ENCODE results near the gene CLIC3. TPM values are rescaled to one million over a fixed set of nuclear protein-coding genes. Genes with fewer than 3 reads are reported as not detected.

Gene CLIC3
- total RNA-seq, 1 donor from 2014 or later = not detected

- no peak for DNase-seq (ENCODE audit: low spot score, unreplicated experiment)
- peaks cover 2% of the 10 kb centered on the region for H3K4me1 Mint-ChIP-seq (ENCODE audit: low read depth)
- TF ChIP-seq CTCF (IDR thresholded peaks at IDR 0.05; ENCODE audit: unreplicated experiment) = no peak
- no peaks in the 10 kb centered on the region for H3K9me3 Mint-ChIP-seq (ENCODE audit: low read depth)
- H3K4me3 Mint-ChIP-seq (ENCODE audit: low read depth) = no peak overlapping the region
- H3K27me3 Mint-ChIP-seq = peaks cover 10% of the 10 kb centered on the region
- H3K36me3 Mint-ChIP-seq (ENCODE audit: insufficient read depth) = peaks cover 2% of the 10 kb centered on the region
- H3K27ac Mint-ChIP-seq = no peak overlapping the region
Observed at GRCh38 chr9:137042751-137043727, 46.7 kb upstream of the CLIC3 start.

- no peak for DNase-seq (ENCODE audit: low spot score, unreplicated experiment)
- H3K4me1 Mint-ChIP-seq (ENCODE audit: low read depth) = peaks cover 2% of the 10 kb centered on the region
- TF ChIP-seq CTCF (IDR thresholded peaks at IDR 0.05; ENCODE audit: unreplicated experiment) = no peak
- H3K9me3 Mint-ChIP-seq (ENCODE audit: low read depth) = no peaks in the 10 kb centered on the region
- H3K27me3 Mint-ChIP-seq = peaks cover 5% of the 10 kb centered on the region
- no peak overlapping the region for H3K27ac Mint-ChIP-seq
- no peak overlapping the region for H3K4me3 Mint-ChIP-seq (ENCODE audit: low read depth)
- H3K36me3 Mint-ChIP-seq (ENCODE audit: insufficient read depth) = peaks cover 2% of the 10 kb centered on the region
Observed at GRCh38 chr9:137041124-137041523, 44.8 kb upstream of the CLIC3 start.

GRCh38 chr9:137040568-137040967 is 44.2 kb upstream of the CLIC3 start:
- no peak overlapping the region for H3K27ac Mint-ChIP-seq
- DNase-seq (ENCODE audit: low spot score, unreplicated experiment) = no peak
- H3K4me1 Mint-ChIP-seq (ENCODE audit: low read depth) = peaks cover 2% of the 10 kb centered on the region
- peaks cover 2% of the 10 kb centered on the region for H3K36me3 Mint-ChIP-seq (ENCODE audit: insufficient read depth)
- peaks cover 5% of the 10 kb centered on the region for H3K27me3 Mint-ChIP-seq
- no peaks in the 10 kb centered on the region for H3K9me3 Mint-ChIP-seq (ENCODE audit: low read depth)
- no peak for TF ChIP-seq CTCF (IDR thresholded peaks at IDR 0.05; ENCODE audit: unreplicated experiment)
- H3K4me3 Mint-ChIP-seq (ENCODE audit: low read depth) = no peak overlapping the region

GRCh38 chr9:137039611-137040366 is 43.4 kb upstream of the CLIC3 start:
- no peak overlapping the region for H3K27ac Mint-ChIP-seq
- peaks cover 2% of the 10 kb centered on the region for H3K36me3 Mint-ChIP-seq (ENCODE audit: insufficient read depth)
- H3K9me3 Mint-ChIP-seq (ENCODE audit: low read depth) = no peaks in the 10 kb centered on the region
- H3K27me3 Mint-ChIP-seq = peaks cover 1% of the 10 kb centered on the region
- no peak for DNase-seq (ENCODE audit: low spot score, unreplicated experiment)
- H3K4me1 Mint-ChIP-seq (ENCODE audit: low read depth) = peaks cover under 1% of the 10 kb centered on the region
- TF ChIP-seq CTCF (IDR thresholded peaks at IDR 0.05; ENCODE audit: unreplicated experiment) = no peak
- no peak overlapping the region for H3K4me3 Mint-ChIP-seq (ENCODE audit: low read depth)

GRCh38 chr9:137038916-137039315 is 42.5 kb upstream of the CLIC3 start:
- Mint-ChIP-seq H3K36me3 (ENCODE audit: insufficient read depth) (peaks cover 2% of the 10 kb centered on the region), H3K4me3 (ENCODE audit: low read depth) (no peak overlapping the region), H3K9me3 (ENCODE audit: low read depth) (no peaks in the 10 kb centered on the region), H3K4me1 (ENCODE audit: low read depth) (no peaks in the 10 kb centered on the region), H3K27me3 (no peaks in the 10 kb centered on the region), H3K27ac (no peak overlapping the region)
- DNase-seq (ENCODE audit: low spot score, unreplicated experiment) = no peak
- TF ChIP-seq CTCF (IDR thresholded peaks at IDR 0.05; ENCODE audit: unreplicated experiment) = no peak
